ENCODE results near the gene SLC9A2. TPM values are rescaled to one million over a fixed set of nuclear protein-coding genes. Genes with fewer than 3 reads are reported as not detected.

SLC9A2 gene
- total RNA-seq, 1 experiment from 2014 or later, result 5.8 TPM

GRCh38 chr2:102663381-102663780 lies 44.0 kb downstream of the SLC9A2 start:
- in situ Hi-C loops (cut with HindIII; ENCODE audit: low pct_unique_long_range_greater_than_20kb, low sequenced_read_pairs), result no loop called here
- DNase-seq (ENCODE audit: low read depth), result no peak

DNA sequence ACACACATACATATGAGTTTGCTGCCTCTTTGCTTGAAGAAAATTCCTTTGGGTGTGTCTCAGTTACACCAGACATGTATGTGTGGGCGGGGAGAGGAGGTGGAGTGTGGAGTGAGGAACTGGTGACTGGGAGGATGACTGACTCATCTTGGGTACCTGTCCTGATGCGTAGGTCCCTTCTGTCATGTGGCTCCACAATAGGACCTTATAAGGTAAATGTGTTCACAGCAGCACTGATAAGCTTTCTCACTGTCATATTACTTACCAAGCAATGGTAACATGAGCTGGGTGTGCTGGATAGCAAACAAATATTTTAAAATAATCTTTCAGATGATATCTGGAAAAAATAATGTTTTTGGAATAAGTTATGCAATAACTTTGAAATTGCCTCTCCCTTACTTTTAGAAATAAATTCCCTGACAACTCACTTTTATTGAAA lies 45.1 kb downstream of the SLC9A2 start:
- peak; percentile 85 for DNase-seq (ENCODE audit: low read depth)
- in situ Hi-C loops (cut with HindIII; ENCODE audit: low pct_unique_long_range_greater_than_20kb, low sequenced_read_pairs), result no loop called here

DNA sequence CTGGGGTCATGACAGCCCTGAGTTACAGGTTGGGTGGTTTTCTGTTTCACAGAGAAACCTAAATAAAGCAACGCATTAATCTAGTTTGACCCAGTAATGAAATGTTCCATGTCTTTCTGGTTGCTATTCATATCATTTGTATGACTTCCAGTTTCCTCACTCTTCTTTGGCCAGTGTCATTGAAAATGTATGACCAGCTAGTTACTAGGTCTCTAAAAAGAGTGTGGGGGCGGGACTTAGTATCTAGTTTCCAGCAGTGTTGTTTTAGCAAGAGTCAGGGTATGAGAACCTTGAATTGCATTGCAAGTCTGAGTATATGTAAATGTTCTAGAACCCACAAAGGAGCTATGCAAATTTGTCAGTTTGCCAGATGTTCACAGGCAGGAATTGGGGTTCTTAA lies 47.7 kb downstream of the SLC9A2 start:
- DNase-seq (ENCODE audit: low read depth), result no peak
- in situ Hi-C loops (cut with HindIII; ENCODE audit: low pct_unique_long_range_greater_than_20kb, low sequenced_read_pairs), result no loop called here

DNA sequence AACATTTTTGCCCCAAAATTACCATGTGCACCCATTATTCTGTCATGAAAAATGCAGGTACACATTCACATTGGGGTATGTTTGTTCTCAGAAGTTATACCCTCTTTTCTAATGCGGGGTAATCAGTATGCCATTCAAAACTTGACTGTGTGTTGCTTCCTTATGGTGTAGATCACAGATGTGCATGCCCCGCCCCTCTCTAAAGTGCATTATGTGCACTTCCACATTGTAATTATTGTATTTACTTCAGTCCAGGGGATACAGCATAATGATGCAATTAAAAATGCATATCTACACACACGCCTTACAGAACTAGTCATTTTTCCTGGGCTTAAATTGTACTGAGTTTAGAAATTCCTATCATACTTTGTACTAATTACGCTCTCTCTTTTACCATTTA lies 48.8 kb downstream of the SLC9A2 start:
- no peak for DNase-seq (ENCODE audit: low read depth)
- in situ Hi-C loops (cut with HindIII; ENCODE audit: low pct_unique_long_range_greater_than_20kb, low sequenced_read_pairs), result no loop called here

DNA sequence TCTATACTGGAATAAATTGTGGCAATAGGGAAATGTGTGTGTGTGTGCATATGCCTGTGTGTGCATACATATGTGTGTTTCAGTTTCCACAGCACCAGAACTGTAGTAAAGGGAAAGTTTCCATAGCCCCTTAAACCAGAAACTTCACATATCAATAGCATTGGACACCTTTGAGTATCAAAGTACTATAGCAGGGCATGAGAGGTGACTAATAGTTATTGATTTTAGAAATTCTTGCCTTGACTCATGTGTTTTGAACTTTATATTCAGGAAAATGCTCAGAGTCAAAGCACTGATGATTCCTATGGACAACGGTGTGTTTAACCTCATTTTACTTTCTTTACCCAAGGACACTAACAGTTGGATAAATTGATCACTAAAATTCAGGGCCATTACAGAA lies 50.0 kb downstream of the SLC9A2 start:
- no peak for DNase-seq (ENCODE audit: low read depth)
- in situ Hi-C loops (cut with HindIII; ENCODE audit: low pct_unique_long_range_greater_than_20kb, low sequenced_read_pairs), result no loop called here

DNA sequence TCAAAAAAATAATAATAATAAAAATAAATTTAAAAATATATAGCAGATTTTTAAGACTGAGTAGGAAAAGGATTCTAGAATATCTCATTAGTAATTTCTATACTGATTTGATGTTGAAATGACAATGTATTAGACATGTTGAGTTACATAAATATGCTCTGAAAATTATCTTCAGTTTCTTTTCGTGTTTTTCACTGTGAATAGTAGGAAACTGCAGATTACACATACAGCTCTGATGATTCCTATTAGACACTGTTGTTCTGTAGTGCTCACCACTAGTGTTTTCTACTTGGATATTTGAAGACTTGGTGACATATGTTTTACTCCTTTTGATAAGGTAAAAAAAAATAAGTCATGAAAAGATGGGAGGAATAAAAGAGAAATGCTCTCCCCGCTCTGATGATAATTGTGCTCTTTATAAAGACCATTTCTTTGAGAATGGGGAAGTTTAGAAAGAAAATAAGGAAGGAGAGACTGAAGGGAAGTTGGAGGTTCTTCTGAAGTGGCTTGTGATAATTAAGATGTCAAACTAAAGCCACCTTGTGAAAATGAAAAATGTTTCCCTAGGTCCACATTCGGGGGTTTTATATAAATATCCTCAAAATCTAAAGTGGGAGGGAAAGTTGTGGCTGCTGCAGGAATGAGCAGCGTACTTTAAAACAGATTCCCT lies 52.9 kb downstream of the SLC9A2 start:
- DNase-seq (ENCODE audit: low read depth), result no peak
- in situ Hi-C loops (cut with HindIII; ENCODE audit: low pct_unique_long_range_greater_than_20kb, low sequenced_read_pairs), result no loop called here

DNA sequence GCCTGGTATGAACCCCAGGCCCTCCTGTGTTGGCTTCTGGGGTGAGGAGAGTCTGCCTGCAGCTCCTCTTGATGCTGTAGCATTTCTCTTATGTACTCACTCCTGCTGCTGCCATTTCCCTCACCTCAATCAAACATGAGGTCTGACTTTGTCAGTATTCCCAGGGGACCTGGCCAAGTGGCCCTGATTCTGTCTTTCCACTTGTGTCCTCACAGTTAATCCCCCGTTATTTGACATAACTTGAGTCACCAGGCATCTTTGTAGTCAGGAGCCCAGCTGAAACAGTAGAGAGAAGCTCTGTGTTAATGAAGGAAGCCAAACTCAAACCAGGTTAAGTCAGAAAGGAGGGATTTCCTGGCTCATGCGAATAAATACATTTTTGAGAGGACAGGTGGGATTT lies 55.0 kb downstream of the SLC9A2 start:
- in situ Hi-C loops (cut with HindIII; ENCODE audit: low pct_unique_long_range_greater_than_20kb, low sequenced_read_pairs), result no loop called here

DNA sequence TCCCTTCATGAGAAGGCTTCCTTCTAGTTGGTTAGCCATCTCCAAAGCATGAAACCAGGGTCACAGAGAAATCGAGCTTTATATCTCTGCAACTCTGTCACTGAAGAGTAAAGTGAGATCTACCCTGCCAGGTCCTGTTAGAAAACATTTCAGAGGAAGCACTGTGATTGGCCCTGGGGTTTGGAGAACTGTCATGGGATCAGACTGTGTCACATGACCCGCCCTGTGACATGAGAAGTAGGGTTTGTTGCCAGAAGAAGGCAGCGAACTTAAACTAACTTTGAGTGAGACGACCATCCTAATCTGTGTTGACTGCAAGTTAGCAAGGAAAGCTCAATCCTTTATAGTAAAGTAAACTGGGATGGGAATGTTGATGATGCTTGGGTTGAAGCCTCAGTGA lies 55.5 kb downstream of the SLC9A2 start:
- in situ Hi-C loops (cut with HindIII; ENCODE audit: low pct_unique_long_range_greater_than_20kb, low sequenced_read_pairs), result no loop called here
- no peak for DNase-seq (ENCODE audit: low read depth)

More for the DNA sequence above, 55.0 kb downstream of the SLC9A2 start:
- no peak for DNase-seq (ENCODE audit: low read depth)

- in situ Hi-C loops (cut with HindIII; ENCODE audit: low pct_unique_long_range_greater_than_20kb, low sequenced_read_pairs), result no loop called here
- no peak for DNase-seq (ENCODE audit: low read depth)
These were observed 58.2 kb downstream of the SLC9A2 start for GRCh38 chr2:102677244-102678215.

DNA sequence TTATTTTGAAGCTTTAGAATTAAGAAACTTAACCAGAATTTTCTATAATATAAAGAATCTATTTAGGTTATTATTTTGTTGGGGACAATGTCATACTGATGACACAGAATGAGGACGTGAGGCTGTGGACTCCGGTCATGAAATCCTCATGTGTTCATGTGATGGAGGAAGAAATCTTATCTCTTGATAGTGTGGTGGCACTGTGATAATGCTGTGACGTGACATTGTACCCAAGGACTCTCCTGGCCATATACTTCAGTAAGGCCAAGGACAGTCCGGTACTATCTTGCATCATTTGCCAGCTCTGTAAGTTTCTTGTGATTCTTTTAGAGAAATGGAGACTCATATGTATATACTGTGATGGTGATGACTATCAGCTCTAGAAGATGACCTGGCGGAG lies 59.1 kb downstream of the SLC9A2 start:
- in situ Hi-C loops (cut with HindIII; ENCODE audit: low pct_unique_long_range_greater_than_20kb, low sequenced_read_pairs), result no loop called here
- no peak for DNase-seq (ENCODE audit: low read depth)

DNA sequence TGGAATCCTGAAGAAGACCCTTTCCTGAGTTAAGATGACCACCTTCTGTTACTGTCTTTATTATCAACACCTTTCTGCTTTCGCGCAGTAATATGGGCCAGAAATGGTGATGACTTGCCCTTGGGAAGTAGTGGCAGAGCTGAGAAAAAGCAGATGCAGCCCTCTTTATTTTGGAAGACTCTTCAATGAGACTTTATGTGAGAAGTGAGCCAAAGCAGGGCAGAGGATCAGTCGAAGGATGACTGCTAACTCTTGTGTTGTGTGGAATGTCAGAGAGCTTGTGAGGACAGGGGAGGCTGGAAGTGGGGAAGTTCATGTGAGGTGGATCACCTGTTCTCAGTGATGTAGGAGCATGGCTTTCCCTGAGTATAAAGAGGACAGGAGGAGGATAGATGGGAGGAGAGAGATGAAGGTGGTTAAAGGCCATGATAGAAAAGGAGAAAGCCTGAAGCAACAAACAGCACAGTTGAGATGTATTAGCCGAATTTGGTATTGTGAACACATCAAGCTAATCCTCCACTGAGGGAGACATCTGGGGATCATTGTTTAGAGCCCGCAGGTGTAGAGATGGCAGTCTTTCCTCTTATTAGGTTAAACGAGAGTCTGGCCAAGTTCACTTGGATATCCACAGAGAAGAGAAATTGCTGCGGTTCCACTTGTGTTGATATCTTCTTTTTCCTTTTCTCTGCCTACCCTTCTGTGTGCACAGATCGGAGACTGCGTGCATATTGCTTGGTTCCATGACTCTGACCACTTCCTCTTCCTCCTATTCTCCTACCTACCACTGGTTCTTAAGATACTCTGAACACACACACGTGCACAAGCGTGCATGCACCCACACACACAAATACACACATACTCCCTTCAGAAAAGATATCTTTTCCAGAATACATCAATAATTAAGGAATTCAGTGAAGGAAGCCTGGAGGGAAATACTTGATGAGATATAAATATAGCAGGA lies 67.4 kb downstream of the SLC9A2 start:
- DNase-seq (ENCODE audit: low read depth), result no peak
- in situ Hi-C loops (cut with HindIII; ENCODE audit: low pct_unique_long_range_greater_than_20kb, low sequenced_read_pairs), result no loop called here

DNA sequence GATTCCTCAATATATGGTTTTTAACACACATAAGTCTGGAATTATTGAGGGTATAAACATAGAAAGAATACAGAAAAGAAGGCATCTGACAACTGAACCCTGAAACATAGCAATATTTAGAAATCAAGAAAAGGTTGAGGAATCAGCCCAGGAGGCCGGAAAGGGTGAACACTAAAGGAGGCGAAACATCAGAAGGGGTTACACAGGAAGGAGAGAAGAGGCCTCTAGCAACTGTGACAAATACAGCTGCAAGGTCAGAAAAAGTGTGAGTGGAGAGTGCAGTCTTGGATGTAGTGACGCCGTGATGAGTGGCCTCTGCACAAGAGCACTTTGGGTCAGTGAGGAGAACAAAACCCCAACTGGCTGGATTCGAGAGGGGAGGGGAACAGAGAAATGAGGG lies 70.7 kb downstream of the SLC9A2 start:
- DNase-seq (ENCODE audit: low read depth), result no peak
- in situ Hi-C loops (cut with HindIII; ENCODE audit: low pct_unique_long_range_greater_than_20kb, low sequenced_read_pairs), result no loop called here

DNA sequence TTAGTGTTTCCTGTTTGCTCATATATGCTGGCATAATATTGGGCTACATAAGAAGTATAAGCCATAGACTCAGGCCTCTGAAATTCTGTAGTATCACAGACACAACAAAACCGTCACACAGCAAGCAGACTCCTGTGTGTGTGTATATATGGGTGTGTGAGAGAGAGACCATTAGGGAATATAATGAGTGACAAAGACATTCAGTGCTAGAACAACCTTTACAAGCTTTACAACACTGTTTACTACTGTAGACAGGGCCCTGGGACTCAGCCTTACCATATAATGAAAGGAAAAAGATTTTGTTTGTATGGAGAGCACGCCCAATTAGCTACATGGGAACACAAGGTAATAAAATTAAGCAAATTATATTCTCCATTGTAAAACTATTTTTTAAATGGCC lies 77.1 kb downstream of the SLC9A2 start:
- in situ Hi-C loops (cut with HindIII; ENCODE audit: low pct_unique_long_range_greater_than_20kb, low sequenced_read_pairs), result no loop called here
- no peak for DNase-seq (ENCODE audit: low read depth)

GRCh38 chr2:102698369-102699111 lies 79.2 kb downstream of the SLC9A2 start:
- DNase-seq (ENCODE audit: low read depth), result no peak
- in situ Hi-C loops (cut with HindIII; ENCODE audit: low pct_unique_long_range_greater_than_20kb, low sequenced_read_pairs), result no loop called here

- no peak for DNase-seq (ENCODE audit: low read depth)
- in situ Hi-C loops (cut with HindIII; ENCODE audit: low pct_unique_long_range_greater_than_20kb, low sequenced_read_pairs), result no loop called here
These were observed 84.0 kb downstream of the SLC9A2 start for GRCh38 chr2:102703305-102703704.

DNA sequence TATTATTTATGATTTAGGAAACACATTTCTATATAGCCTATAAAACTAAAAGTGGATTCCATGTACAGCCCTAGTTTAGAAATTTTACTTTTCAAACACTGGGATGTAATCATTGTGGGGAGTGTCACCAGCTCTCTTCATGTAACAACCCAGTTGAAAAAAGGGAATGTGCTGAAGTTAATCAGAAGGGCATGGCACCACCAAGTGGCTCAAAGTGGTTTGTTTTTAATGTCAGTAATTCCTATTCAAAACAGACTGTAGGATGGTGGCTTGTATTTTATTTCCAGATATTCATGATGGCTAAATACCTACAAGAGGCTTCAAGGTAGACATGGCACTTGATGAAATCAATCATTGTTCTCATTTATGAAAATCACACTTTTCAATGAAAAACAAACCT lies 84.4 kb downstream of the SLC9A2 start:
- in situ Hi-C loops (cut with HindIII; ENCODE audit: low pct_unique_long_range_greater_than_20kb, low sequenced_read_pairs), result no loop called here
- peak; percentile 22 for DNase-seq (ENCODE audit: low read depth)

DNA sequence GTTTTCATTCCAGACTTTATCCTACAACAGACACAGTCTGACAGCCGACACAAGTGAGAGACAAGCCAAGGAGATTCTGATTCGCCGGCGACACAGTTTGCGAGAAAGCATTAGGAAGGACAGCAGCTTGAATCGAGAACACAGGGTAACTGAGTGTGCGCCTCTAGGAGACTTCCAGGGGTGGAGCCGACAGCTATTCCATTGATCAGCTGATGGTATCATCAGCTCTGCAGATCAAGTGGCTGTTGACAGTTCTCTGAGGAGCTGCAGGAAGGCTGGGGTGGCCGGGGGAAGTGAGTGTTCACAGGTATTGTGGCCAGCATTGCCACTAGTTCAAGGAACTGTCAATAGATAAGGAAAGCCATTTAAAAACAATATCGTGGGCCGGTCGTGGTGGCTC lies 85.2 kb downstream of the SLC9A2 start:
- no peak for DNase-seq (ENCODE audit: low read depth)
- in situ Hi-C loops (cut with HindIII; ENCODE audit: low pct_unique_long_range_greater_than_20kb, low sequenced_read_pairs), result no loop called here
